HT1080 (cell line): ENCODE data around the gene CD160. TPM values are rescaled to one million over a fixed set of nuclear protein-coding genes. Genes with fewer than 3 reads are reported as not detected.
"Not testable (repeated sequence)": the region's sequence is repeated elsewhere in the genome, so short reads cannot be mapped to it uniquely, and the experiment has no call there.

ENCODE experiments used
- DNase-seq: peaks from one replicate; pipeline ENCODE4 v3.0.0-alpha.2; 2015; ENCODE audit warnings: low read depth
- total RNA-seq: library from RNA; depleted of rRNA; stranded (reverse); fragments of >200 nt; shearing (Covaris generic); gene quantifications from 2 replicates; pipeline ENCODE4 v1.2.3, GENCODE V29; 2014

Gene CD160
- total RNA-seq, 1 experiment from 2014 or later = not detected

- no peak for DNase-seq
Measured at GRCh38 chr1:145758116-145758515, 38.8 kb downstream of the CD160 start.

DNA sequence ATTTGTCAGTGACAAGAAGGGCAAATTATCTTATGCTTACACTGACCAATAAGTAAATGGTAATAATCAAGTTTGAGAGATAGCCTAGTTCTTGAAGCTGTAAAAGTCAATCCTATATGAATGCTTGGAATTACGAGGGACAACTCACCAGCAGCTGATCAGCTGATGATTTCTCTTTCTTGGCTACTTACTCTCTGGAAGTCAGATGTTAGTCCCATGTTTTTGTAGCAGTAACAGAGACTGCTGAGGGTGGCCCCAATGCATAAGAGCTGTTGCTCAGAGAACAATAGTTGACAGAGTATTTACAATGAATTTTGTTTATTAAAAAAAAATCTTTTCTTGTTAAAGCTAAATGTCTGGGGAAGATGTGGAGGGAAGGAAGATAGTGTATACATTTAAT is 39.3 kb downstream of the CD160 start:
- no peak for DNase-seq

GRCh38 chr1:145759721-145760120 is 40.4 kb downstream of the CD160 start:
- no peak for DNase-seq

DNA sequence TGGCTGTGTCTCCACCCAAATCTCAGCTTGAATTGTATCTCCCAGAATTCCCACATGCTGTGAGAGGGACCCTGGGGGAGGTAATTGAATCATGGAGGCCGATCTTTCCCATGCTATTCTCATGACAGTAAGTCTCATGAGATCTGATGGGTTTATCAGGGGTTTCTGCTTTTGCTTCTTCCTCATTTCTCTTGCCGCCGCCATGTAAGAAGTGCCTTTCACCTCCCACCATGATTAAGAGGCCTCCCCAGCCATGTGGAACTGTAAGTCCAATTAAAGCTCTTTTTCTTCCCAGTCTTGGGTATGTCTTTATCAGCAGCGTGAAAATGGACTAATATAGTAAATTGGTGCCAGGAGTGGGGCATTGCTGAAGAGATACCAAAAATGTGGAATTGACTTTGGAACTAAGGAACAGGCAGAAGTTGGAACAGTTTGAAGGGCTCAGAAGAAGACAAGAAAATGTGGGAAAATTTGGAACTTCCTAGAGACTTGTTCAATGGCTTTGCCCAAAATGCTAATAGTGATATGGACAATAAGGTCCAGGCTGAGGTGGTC is 41.2 kb downstream of the CD160 start:
- DNase-seq = not testable (repeated sequence)

DNA sequence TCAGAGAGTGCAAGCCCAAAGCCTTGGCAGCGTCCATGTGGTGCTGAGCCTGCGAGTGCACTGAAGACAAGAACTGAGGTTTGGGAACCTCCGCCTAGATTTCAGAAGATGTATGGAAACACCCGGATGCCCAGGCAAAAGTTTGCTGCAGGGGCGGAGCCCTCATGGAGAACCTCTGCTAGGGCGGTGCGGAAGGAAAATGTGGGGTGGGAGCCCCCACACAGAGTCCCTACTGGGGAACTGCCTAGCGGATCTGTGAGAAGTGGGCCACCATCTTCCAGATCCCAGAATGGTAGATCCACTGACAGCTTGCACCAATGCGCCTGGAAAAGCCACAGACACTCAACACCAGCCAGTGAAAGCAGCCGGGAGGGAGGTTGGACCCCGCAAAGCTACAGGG is 42.2 kb downstream of the CD160 start:
- not testable (repeated sequence) for DNase-seq

DNA sequence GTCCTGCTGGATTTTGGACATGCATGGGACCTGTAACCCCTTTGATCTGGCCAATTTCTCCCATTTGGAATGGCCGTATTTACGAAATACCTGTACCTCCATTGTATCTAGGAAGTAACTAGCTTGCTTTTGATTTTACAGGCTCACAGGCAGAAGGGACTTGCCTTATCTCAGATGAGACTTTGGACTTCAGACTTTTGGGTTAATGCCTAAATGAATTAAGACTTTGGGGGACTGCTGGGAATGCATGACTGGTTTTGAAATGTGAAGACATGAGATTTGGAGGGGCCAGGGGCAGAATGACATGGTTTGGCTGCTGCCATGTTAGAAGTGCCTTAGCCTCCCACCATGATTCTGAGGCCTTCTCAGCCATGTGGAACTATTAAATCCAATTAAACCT is 42.7 kb downstream of the CD160 start:
- not testable (repeated sequence) for DNase-seq

DNA sequence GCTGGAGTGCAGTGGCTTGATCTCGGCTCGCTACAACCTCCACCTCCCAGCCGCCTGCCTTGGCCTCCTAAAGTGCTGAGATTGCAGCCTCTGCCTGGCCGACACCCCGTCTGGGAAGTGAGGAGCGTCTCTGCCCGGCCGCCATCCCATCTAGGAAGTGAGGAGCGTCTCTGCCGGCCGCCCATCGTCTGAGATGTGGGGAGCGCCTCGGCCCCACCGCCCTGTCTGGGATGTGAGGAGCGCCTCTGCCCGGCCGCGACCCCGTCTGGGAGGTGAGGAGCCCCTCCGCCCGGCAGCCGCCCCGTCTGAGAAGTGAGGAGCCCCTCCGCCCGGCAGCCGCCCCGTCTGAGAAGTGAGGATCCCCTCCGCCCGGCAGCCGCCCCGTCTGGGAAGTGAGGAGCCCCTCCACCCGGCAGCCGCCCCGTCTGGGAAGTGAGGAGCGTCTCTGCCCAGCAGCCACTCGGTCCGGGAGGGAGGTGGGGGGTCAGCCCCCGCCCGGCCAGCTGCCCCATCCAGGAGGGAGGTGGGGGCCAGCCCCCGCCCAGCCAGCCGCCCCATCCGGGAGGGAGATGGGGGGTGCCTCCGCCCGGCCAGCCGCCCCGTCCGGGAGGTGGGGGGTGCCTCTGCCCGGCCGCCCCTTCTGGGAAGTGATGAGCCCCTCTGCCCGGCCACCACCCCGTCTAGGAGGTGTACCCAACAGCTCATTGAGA is 45.1 kb downstream of the CD160 start:
- DNase-seq = not testable (repeated sequence)

- not testable (repeated sequence) for DNase-seq
Measured at GRCh38 chr1:145765127-145765526, 45.8 kb downstream of the CD160 start.

DNA sequence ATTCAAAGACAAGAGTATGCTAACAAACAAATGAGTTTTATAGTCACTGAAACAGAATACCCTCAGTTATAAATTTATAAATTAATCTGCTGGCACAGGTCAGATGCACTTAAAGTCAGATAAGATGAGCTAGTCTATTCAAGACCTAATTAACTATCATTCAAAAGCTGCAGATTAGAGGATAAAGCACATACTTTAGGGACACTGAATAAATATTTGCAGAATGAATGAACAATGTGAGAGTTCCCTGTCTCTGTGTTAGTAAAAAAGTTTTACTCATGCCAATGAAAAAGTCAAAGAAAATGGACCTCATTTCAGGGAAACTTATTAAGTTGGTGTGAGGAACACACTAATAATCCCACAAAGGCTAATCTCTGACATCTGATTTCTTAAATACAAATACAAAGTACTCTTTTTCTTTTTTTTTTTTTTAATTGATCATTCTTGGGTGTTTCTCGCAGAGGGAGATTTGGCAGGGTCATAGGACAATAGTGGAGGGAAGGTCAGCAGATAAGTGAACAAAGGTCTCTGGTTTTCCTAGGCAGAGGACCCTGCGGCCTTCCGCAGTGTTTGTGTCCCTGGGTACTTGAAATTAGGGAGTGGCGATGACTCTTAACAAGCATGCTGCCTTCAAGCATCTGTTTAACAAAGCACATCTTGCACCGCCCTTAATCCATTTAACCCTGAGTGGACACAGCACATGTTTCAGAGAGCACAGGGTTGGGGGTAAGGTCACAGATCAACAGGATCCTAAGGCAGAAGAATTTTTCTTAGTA is 46.5 kb downstream of the CD160 start:
- DNase-seq = not testable (repeated sequence)

DNA sequence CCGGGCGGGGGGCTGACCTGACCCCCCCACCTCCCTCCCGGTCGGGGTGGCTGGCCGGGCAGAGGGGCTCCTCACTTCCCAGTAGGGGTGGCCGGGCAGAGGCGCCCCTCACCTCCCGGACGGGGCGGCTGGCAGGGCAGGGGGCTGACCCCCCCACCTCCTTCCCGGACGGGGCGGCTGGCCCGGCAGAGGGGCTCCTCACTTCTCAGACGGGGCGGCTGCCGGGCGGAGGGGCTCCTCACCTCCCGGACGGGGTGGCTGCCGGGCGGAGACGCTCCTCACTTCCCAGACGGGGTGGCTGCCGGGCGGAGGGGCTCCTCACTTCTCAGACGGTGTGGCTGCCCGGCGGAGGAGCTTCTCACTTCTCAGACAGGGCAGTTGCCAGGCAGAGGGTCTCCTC is 47.6 kb downstream of the CD160 start:
- not testable (repeated sequence) for DNase-seq

DNA sequence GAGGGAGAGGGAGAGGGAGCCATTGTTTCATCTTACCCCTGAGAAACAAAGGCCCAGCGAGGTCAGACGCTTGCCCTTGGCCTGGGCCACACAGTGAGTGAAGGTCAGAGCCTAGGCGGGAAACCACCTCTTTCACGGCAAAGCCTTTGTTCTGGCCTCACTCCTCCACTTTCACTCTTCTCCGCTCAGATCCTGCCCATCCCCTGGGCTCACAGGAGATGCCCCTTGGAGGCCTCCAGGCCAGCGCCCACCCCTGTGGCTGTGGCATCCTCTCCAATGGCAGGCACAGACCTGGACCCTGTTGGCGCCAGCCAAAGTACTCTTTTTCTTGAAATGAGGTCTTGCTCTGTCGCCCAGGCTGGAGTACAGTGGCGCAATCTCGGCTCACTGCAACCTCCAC is 48.7 kb downstream of the CD160 start:
- not testable (repeated sequence) for DNase-seq

DNA sequence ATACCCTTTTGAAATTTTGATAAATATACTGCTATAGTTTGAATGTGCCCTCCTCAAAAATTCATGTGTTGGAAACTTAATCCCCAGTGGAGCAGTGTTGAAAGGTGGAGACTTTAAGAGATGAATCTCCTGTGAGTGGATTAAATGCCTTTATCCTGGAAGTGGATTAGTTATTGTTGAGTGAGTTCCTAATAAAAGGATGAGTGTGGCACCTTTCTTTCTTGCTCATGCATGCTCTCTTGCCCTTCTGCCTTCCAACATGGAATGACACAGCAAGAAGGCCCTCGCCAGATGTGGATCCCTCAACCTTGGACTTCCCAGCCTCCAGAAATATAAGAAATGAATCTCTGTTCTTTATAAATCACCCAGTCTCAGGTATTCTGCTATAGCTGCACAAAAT is 51.8 kb downstream of the CD160 start:
- no peak for DNase-seq

DNA sequence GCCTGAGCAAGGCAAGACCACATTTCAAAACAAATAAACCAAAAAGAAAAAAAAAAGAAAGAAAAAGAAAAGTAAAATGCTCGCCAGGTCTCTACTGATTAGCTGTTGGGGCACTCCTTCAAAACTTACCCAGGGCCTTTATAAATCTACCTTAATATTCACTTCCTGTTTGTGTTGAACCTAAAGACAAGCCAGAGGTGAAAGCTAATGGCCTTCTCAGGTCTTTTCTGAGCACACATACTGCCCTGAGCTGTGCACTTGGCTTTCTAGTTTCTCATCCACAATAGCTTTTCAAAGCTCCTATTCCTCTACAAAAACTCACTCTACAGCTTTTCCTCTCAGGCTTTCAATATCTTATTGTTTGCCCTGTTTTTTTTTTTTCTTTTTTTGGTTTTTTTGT is 54.1 kb downstream of the CD160 start:
- DNase-seq = no peak

DNA sequence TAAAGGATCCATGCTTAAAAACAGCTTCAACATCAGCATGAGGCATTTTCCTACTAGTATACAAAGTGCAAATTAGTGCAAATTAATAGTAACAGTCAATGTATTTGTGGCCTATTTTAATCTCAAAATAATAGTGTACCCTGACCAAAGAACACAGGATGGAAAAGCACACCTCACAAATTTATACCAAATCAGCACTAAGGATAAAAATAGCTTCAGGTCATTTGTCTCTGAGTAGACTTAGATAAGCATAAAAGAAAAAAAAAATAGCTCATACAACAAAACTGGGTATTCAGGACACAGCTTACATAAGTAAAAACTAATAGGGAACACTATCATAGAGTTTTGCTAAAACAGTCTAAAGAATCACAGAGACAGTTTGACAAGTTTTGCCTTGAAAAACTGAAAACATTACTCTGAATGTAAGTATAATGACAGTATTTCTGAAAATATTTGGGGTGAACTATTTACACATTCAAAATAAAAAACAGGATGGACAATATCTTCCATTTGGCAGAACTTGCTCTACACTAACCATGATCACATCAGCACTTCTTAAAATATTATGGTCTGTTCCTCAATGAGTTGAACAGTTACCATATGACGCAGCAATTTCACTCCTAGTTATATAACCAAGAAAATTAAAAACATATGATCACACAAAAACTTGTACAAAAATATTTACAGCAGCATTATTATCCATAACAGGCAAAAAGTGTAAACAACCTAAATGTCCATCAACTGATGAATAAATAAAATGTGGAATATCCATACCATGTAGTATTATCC is 58.3 kb downstream of the CD160 start:
- DNase-seq = no peak

DNA sequence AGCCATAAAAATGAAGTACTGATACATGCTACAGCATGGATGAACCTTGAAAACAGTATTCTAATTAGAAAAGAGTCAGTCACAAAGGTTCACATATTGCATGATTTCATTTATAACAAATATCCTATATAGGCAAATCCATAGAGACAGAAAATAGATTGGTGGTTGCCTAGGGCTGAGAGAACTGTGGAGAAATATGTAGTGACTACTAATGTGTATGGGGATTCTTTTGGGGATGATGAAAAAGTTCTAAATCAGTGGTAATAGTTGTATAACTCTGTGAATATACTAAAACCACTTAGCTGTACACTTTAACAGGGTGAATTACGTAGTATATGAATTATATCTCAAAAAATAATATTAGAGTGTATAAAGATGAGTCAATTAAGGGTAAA is 58.8 kb downstream of the CD160 start:
- DNase-seq = no peak

GRCh38 chr1:145782272-145783099 is 63.2 kb downstream of the CD160 start:
- peak; percentile 91 for DNase-seq

- DNase-seq = no peak
Measured at GRCh38 chr1:145784409-145784808, 65.1 kb downstream of the CD160 start.

GRCh38 chr1:145785547-145785946 is 66.2 kb downstream of the CD160 start:
- DNase-seq = no peak

GRCh38 chr1:145786271-145786670 is 67.0 kb downstream of the CD160 start:
- DNase-seq = no peak

GRCh38 chr1:145788580-145788979 is 69.3 kb downstream of the CD160 start:
- DNase-seq = no peak
